Panc1 (cell line): ENCODE data around the gene LMCD1. TPM values are rescaled to one million over a fixed set of nuclear protein-coding genes. Genes with fewer than 3 reads are reported as not detected.

Source experiments
- ATAC-seq: fragments of 200-7000 bp; cut with Tn5 transposase; 2 replicates; pipeline ENCODE4 v1.9.1; 2020; ENCODE audit warnings: mild to moderate bottlenecking, moderate library complexity
- BruUV-seq: library from RNA; stranded (reverse); fragments of 400-500 nt; replicated peaks from 2 replicates; lab custom pipeline; 2021; lab: Mats Ljungman, UMichigan
- CTCF ChIA-PET: fragments of 300-600 bp; sonication (Branson Sonifier 250); formaldehyde crosslinking; loops from one replicate; lab custom pipeline; 2022; ENCODE audit warnings: antibody characterized with exemption; lab: Charles Lee
- POLR2A ChIA-PET: fragments of 300-600 bp; sonication (Branson Sonifier 250); formaldehyde crosslinking; loops from one replicate; lab custom pipeline; 2022; ENCODE audit warnings: antibody characterized with exemption; lab: Charles Lee
- DNase-seq: peaks from one replicate; pipeline ENCODE4 v3.0.0-alpha.2; 2010; ENCODE audit warnings: low read depth, low spot score
- H3K27ac ChIP-seq: 2 replicates; pipeline ENCODE4 v1.5.1; 2011; ENCODE audit warnings: mild to moderate bottlenecking, low read length, inconsistent platforms
- H3K27me3 ChIP-seq: fragments of 200-500 bp; sonication (Bioruptor generic); 2 replicates; pipeline ENCODE4 v1.6.0; 2014; ENCODE audit warnings: low read length, inconsistent platforms; ENCODE audit not compliant: control insufficient read depth, insufficient read depth
- H3K36me3 ChIP-seq: fragments of 200-500 bp; sonication (Bioruptor generic); 2 replicates; pipeline ENCODE4 v1.5.1; 2014; ENCODE audit warnings: inconsistent platforms, mild to moderate bottlenecking, low read length, moderate library complexity; ENCODE audit not compliant: control insufficient read depth, insufficient read depth
- H3K4me1 ChIP-seq: 2 replicates; pipeline ENCODE4 v1.5.1; 2011; ENCODE audit warnings: inconsistent platforms, mild to moderate bottlenecking, low read length, moderate library complexity; ENCODE audit not compliant: control insufficient read depth, insufficient read depth
- H3K4me3 ChIP-seq, 2 experiments: 2 replicates each; pipeline ENCODE4 v1.5.1; 2011 to 2012; ENCODE audit warnings: low read depth in 2 of 2, low read length in 2 of 2, mild to moderate bottlenecking in 2 of 2, inconsistent platforms in 1 of 2, moderate library complexity in 1 of 2
- H3K9me3 ChIP-seq: fragments of 200-500 bp; sonication (Bioruptor generic); 2 replicates; pipeline ENCODE4 v1.5.1; 2014; ENCODE audit warnings: low read depth, mild to moderate bottlenecking, inconsistent platforms, low read length, moderate library complexity; ENCODE audit not compliant: control insufficient read depth, insufficient read depth
- CTCF ChIP-seq: fragments of 450-650 bp; IDR thresholded peaks from 2 replicates; pipeline ENCODE4 v1.5.1; 2017; ENCODE audit warnings: mild to moderate bottlenecking
- POLR2AphosphoS5 ChIP-seq: IDR thresholded peaks from 2 replicates; pipeline ENCODE4 v1.6.1; 2012; ENCODE audit warnings: mild to moderate bottlenecking, low read depth, low read length, moderate library complexity
- REST ChIP-seq, 2 experiments: IDR thresholded peaks; 2 replicates each; pipeline ENCODE4 v1.6.1; 2011 to 2012; ENCODE audit warnings: low read depth in 2 of 2, control low read depth in 1 of 2, low read length in 1 of 2, mild to moderate bottlenecking in 1 of 2, moderate library complexity in 1 of 2; ENCODE audit not compliant: insufficient read depth in 1 of 2
- SIN3A ChIP-seq: IDR thresholded peaks from 2 replicates; pipeline ENCODE4 v1.6.1; 2012; ENCODE audit warnings: low read depth, mild to moderate bottlenecking, low read length, moderate library complexity, borderline replicate concordance; ENCODE audit not compliant: insufficient read depth
- TCF7L2 ChIP-seq: IDR thresholded peaks from 2 replicates; pipeline ENCODE4 v1.6.1; 2011; ENCODE audit warnings: mild to moderate bottlenecking, low read depth, low read length, inconsistent platforms
- in situ Hi-C: cut with HindIII; loops from 2 replicates; pipeline ENCODE4 v1.10.0; 2016; ENCODE audit warnings: low sequenced_read_pairs, low pct_unique_long_range_greater_than_20kb
- intact Hi-C: fragments of 100-400 bp; cut with micrococcal nuclease; formaldehyde crosslinking; loops from one replicate; pipeline ENCODE4 v1.10.0; 2022; ENCODE audit not compliant: unreplicated experiment
- total RNA-seq: library from RNA; stranded (reverse); gene quantifications from one replicate; pipeline ENCODE4 v1.2.1, GENCODE V29; 2021; ENCODE audit not compliant: unreplicated experiment

The LMCD1 gene
- total RNA-seq, 1 experiment from 2014 or later, result 24.8 TPM

- intact Hi-C loops, result no loop called here
- POLR2A ChIA-PET, result no interaction called here
- Histone ChIP-seq H3K9me3 (no peaks in the 10 kb centered on the region), H3K27ac (no peak overlapping the region), H3K36me3 (no peaks in the 10 kb centered on the region), H3K27me3 (no peaks in the 10 kb centered on the region), H3K4me1 (no peaks in the 10 kb centered on the region), H3K4me3 (no peak overlapping the region)
- no peak for TF ChIP-seq POLR2AphosphoS5
- TF ChIP-seq CTCF, result no peak
- TF ChIP-seq REST (IDR thresholded peaks at IDR 0.05; ENCODE audit: insufficient read depth in 1 of 2, low read depth in 2 of 2, low read length in 1 of 2), result no peak
- no peak for TF ChIP-seq SIN3A
- no peak for TF ChIP-seq TCF7L2
- ATAC-seq, result no peak
- in situ Hi-C loops, result no loop called here
- CTCF ChIA-PET, result no interaction called here
- no TSS peak for BruUV-seq
- DNase-seq, result no peak
Measured at GRCh38 chr3:8460050-8460708, 41.4 kb upstream of the LMCD1 start.

GRCh38 chr3:8460815-8461456 lies 40.7 kb upstream of the LMCD1 start:
- Histone ChIP-seq H3K4me1 (no peaks in the 10 kb centered on the region), H3K27ac (no peak overlapping the region), H3K27me3 (no peaks in the 10 kb centered on the region), H3K9me3 (no peaks in the 10 kb centered on the region), H3K36me3 (no peaks in the 10 kb centered on the region), H3K4me3 (no peak overlapping the region)
- ATAC-seq (no peak), DNase-seq (no peak)
- POLR2A ChIA-PET, result no interaction called here
- in situ Hi-C loops (no loop called here), intact Hi-C loops (no loop called here)
- TF ChIP-seq SIN3A (no peak), CTCF (no peak), POLR2AphosphoS5 (no peak), REST (IDR thresholded peaks at IDR 0.05; ENCODE audit: insufficient read depth in 1 of 2, low read depth in 2 of 2, low read length in 1 of 2) (no peak), TCF7L2 (no peak)
- no TSS peak for BruUV-seq
- CTCF ChIA-PET, result no interaction called here
